ENCODE data around the gene AMIGO1. TPM values are rescaled to one million over a fixed set of nuclear protein-coding genes. Genes with fewer than 3 reads are reported as not detected.

Gene AMIGO1
- total RNA-seq, 1 donor from 2014 or later, result 4.7 TPM

DNA sequence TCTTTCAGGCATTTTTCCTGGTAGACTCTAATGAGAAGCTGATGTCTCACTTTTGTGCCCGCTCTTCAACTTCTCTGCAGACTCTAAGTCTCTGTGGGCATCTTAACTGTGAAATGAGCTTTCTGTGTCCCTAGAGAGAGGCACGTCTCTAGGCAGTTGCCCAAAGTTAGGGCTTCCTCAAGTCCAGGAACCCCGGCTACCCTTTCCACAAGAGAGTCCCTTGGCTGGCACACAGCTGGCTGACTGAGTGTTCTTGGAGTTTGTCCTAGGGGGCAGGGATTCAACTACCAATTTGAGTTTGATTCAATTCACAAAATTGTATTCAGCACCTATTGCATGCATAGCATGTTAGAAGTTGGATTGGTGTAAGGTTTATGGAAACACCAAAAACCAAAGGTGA, 31.6 kb upstream of the AMIGO1 start:
- Histone ChIP-seq H3K27ac (no peak overlapping the region), H3K36me3 (no peaks in the 10 kb centered on the region), H3K9me3 (no peaks in the 10 kb centered on the region), H3K4me3 (no peak overlapping the region), H3K27me3 (no peaks in the 10 kb centered on the region), H3K4me1 (no peaks in the 10 kb centered on the region)
- intact Hi-C loops (cut with DNase I), result no loop called here
- DNase-seq (ENCODE audit: low spot score in 2 of 2), result no peak
- TF ChIP-seq, protein P1, sequence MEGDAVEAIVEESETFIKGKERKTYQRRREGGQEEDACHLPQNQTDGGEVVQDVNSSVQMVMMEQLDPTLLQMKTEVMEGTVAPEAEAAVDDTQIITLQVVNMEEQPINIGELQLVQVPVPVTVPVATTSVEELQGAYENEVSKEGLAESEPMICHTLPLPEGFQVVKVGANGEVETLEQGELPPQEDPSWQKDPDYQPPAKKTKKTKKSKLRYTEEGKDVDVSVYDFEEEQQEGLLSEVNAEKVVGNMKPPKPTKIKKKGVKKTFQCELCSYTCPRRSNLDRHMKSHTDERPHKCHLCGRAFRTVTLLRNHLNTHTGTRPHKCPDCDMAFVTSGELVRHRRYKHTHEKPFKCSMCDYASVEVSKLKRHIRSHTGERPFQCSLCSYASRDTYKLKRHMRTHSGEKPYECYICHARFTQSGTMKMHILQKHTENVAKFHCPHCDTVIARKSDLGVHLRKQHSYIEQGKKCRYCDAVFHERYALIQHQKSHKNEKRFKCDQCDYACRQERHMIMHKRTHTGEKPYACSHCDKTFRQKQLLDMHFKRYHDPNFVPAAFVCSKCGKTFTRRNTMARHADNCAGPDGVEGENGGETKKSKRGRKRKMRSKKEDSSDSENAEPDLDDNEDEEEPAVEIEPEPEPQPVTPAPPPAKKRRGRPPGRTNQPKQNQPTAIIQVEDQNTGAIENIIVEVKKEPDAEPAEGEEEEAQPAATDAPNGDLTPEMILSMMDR (IDR thresholded peaks at IDR 0.05), result no peak

DNA sequence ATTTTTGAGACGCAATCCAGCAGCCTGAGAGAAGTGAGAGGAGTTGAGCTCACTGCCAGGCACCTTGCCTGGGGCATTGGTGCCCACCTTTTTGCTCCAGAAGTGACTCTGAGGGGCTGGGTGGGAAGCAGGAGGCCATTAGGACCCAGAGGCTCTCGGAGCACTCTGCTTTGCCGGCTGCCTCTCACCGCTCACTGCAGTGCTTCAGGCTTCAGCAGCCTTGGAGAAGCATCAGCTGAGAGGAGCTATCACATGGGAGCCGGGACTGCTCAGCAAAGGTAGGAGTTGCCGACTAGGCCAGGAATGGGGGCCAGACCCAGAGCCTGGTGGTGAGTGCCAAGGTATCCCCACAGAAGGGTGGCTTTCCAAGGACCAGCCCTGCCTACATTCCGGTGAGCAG, 30.1 kb upstream of the AMIGO1 start, which contains the start of gene GPR61:
TSS of gene GPR61 (plus strand) at position 197 of the 400 bp plus-strand sequence. CDS start 3,151 bp downstream, outside the sequence.
- no peak for DNase-seq (ENCODE audit: low spot score in 2 of 2)
- H3K4me1 ChIP-seq, result no peaks in the 10 kb centered on the region
- H3K36me3 ChIP-seq, result no peaks in the 10 kb centered on the region
- H3K27me3 ChIP-seq, result no peaks in the 10 kb centered on the region
- no peak within 1 kb of the TSS for H3K4me3 ChIP-seq
- intact Hi-C loops (cut with DNase I), result no loop called here
- no peaks in the 10 kb centered on the region for H3K9me3 ChIP-seq
- TF ChIP-seq, protein P1 (IDR thresholded peaks at IDR 0.05), result no peak
- no peak within 1 kb of the TSS for H3K27ac ChIP-seq

DNA sequence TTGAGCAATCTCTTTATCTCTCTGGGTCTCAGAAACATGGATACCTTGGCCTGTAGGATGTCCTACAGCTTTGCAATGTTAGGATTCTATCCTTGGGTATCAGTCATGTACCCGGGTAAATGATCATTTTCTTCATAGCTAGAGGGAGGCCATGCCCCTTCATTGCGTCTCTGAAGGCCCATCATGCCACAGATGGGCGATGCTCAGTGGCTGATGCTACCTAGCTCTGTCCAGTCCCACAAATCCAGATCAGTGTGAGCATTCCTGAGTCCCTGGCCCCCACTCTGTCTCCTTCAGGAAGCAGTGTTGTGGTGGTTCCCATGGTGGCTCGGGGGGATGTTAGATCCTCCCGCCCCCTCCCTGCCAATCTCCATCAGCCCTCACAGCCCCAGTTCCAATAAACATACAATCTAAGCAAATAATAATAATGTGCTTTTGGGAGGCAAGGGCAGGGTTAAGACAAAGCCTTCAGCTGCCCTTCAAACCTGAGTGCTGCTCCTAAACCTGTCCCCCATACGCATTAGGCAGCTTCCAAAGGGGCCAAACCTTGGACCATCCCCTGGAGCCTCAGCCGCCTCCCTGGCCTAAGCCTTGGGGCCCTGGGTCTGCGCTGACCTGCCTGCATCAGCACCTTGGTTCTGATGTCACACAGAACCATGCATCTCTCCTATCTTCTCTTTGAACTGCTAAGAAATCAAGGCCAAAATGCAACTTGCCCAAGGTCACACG, 29.5 kb upstream of the AMIGO1 start:
- Histone ChIP-seq H3K27me3 (no peaks in the 10 kb centered on the region), H3K4me3 (no peak overlapping the region), H3K4me1 (no peaks in the 10 kb centered on the region), H3K27ac (no peak overlapping the region), H3K36me3 (no peaks in the 10 kb centered on the region), H3K9me3 (no peaks in the 10 kb centered on the region)
- DNase-seq (ENCODE audit: low spot score in 2 of 2), result no peak
- TF ChIP-seq, protein P1 (IDR thresholded peaks at IDR 0.05), result no peak
- intact Hi-C loops (cut with DNase I), result no loop called here

DNA sequence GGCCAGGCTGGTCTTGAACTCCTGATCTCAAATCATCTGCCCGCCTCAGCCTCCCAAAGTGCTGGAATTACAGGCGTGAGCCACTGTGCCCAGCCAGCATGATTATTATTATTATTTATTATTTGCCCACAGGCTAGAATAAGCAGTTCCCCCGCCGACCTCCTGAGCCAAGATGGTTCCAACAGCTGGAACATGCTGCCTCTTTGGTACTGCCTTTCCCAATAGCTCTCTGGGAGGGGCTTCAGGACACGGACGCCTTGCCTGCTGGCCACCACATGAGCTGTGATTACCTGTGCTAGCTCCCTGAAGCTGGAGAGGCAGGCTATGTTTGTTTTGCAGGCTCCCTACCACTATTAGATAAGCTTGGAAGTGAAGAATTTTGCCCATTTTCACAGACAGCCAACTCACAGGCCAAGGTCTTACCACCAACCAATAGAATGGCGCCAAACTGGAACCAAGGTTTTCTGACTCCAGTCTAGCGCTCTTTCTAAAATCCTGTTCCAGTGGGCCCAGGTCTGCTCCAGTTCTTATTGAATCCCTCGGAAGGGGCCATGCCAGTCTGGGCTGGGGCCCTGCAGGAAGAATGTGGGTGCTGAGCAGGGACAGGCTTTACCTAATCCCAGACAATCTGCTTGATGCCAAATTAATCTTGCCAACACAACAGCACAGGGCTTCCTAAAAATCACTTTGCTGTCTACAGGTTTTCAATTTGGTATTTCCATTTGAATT, 28.1 kb upstream of the AMIGO1 start:
- DNase-seq (ENCODE audit: low spot score in 2 of 2), result no peak
- intact Hi-C loops (cut with DNase I), result no loop called here
- H3K4me1 ChIP-seq, result peaks cover 0 to 2% of the 10 kb centered on the region in 2 donors
- no peaks in the 10 kb centered on the region for H3K27me3 ChIP-seq
- H3K36me3 ChIP-seq, result no peaks in the 10 kb centered on the region
- H3K4me3 ChIP-seq, result no peak overlapping the region
- no peak overlapping the region for H3K27ac ChIP-seq
- H3K9me3 ChIP-seq, result no peaks in the 10 kb centered on the region
- TF ChIP-seq, protein P1 (IDR thresholded peaks at IDR 0.05), result no peak

DNA sequence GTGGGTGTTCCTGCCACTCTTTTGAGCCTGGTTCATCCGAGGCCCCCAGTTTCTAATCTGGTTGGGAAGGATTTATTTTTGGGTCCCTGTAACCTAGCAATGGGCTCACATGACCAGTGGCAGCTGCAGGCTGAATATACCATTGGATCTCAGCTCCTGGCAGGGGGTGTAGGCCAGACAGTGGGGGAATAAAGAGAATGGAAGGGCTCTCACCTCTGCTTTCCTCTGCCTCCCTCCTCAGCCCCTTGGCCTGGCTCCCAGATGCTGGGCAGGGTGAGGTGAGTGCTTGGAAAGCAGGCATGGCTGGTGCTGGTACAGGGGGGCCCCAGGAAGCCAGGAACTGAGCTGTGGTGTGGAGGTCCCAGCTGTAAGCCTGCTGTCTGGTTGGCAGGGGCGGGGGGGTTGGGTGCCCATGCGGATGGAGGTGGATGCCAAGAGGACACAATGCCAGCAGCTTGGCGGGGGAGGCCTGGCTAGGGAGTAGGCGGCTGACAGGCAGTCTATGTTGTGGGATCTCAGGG, 26.5 kb upstream of the AMIGO1 start:
- Histone ChIP-seq H3K4me3 (no peak overlapping the region), H3K27me3 (no peaks in the 10 kb centered on the region), H3K4me1 (peaks cover 0 to 4% of the 10 kb centered on the region in 2 donors), H3K27ac (peak overlapping the region; percentile 29 to 49), H3K36me3 (no peaks in the 10 kb centered on the region), H3K9me3 (no peaks in the 10 kb centered on the region)
- no peak for DNase-seq (ENCODE audit: low spot score in 2 of 2)
- intact Hi-C loops (cut with DNase I), result no loop called here
- TF ChIP-seq, protein P1 (IDR thresholded peaks at IDR 0.05), result no peak

Measured in ascending aorta (tissue), 2 donors.